ENCODE measurements around the gene UNC5CL. TPM values are rescaled to one million over a fixed set of nuclear protein-coding genes. Genes with fewer than 3 reads are reported as not detected.

Gene UNC5CL
- total and polyA plus RNA-seq, 8 donors: 2.3 to 84.8 (median 13.1) TPM

GRCh38 chr6:41027799-41028560 is 11.0 kb downstream of the UNC5CL start:
- intact Hi-C loops (cut with DNase I; ENCODE audit: low total_unique reads): loop anchor here (10.0 kb wide), 1 partner anchor 113 kb away; no protein-coding TSS in a partner anchor

GRCh38 chr6:41027241-41027640 is 11.8 kb downstream of the UNC5CL start:
- no peak for TF ChIP-seq EP300 (IDR thresholded peaks at IDR 0.05)
- no peak for TF ChIP-seq POLR2AphosphoS5 (IDR thresholded peaks at IDR 0.05)
- TF ChIP-seq CTCF (IDR thresholded peaks at IDR 0.05): no peak
- Histone ChIP-seq H3K9me3 (no peaks in the 10 kb centered on the region), H3K36me3 (peaks cover 0 to 22% (median 0%) of the 10 kb centered on the region in 4 donors), H3K4me3 (peak overlapping the region; percentile 45 to 48 (median 47)), H3K27me3 (no peaks in the 10 kb centered on the region), H3K4me1 (peaks cover 15 to 44% (median 32%) of the 10 kb centered on the region in 4 donors), H3K27ac (peak overlapping the region in 4 of 5 donors; percentile 26 to 88 (median 84))
- intact Hi-C loops (cut with DNase I; ENCODE audit: low total_unique reads): loop anchor here (10.0 kb wide), 1 partner anchor 112 kb away; no protein-coding TSS in a partner anchor
- DNase-seq: no peak
- WGBS, 5 donors: 40 to 59% (median 45%) methylated on average over 4 of the region's 4 CpGs

More at GRCh38 chr6:41027799-41028560, 11.0 kb downstream of the UNC5CL start:
- 4 to 8% (median 4%) methylated on average over 24 to 45 of the region's 45 CpGs for WGBS, 5 donors
- DNase-seq: peak; percentile 92 to 94
- H3K9me3 ChIP-seq: no peaks in the 10 kb centered on the region
- H3K27ac ChIP-seq: peak overlapping the region; percentile 71 to 88 (median 80)
- H3K36me3 ChIP-seq: peaks cover 0 to 29% (median 2%) of the 10 kb centered on the region in 4 donors
- H3K27me3 ChIP-seq: no peaks in the 10 kb centered on the region
- H3K4me3 ChIP-seq: peak overlapping the region; percentile 45 to 48 (median 47)
- peak in 6 of 7 experiments; percentile 66 to 99 (median 98) for TF ChIP-seq CTCF (IDR thresholded peaks at IDR 0.05)
- TF ChIP-seq EP300 (IDR thresholded peaks at IDR 0.05): no peak
- no peak for TF ChIP-seq POLR2A (IDR thresholded peaks at IDR 0.05)
- peak; percentile 19 to 72 (median 30) for TF ChIP-seq POLR2AphosphoS5 (IDR thresholded peaks at IDR 0.05)
- peaks cover 15 to 45% (median 29%) of the 10 kb centered on the region in 4 donors for H3K4me1 ChIP-seq

GRCh38 chr6:41025966-41026530 is 13.0 kb downstream of the UNC5CL start:
- Histone ChIP-seq H3K9me3 (no peaks in the 10 kb centered on the region), H3K36me3 (peaks cover 0 to 10% (median 0%) of the 10 kb centered on the region in 4 donors), H3K27me3 (no peaks in the 10 kb centered on the region), H3K4me1 (peaks cover 15 to 47% (median 29%) of the 10 kb centered on the region in 4 donors), H3K27ac (peak overlapping the region in 1 of 5 donors; percentile 87), H3K4me3 (no peak overlapping the region)
- TF ChIP-seq CTCF (IDR thresholded peaks at IDR 0.05) (no peak), EP300 (IDR thresholded peaks at IDR 0.05) (no peak), POLR2A (IDR thresholded peaks at IDR 0.05) (no peak), POLR2AphosphoS5 (IDR thresholded peaks at IDR 0.05) (no peak)
- DNase-seq: no peak
- WGBS, 5 donors: 65 to 82% (median 75%) methylated on average over 3 of the region's 3 CpGs
- intact Hi-C loops (cut with DNase I; ENCODE audit: low total_unique reads): loop anchor here (10.0 kb wide), 1 partner anchor 111 kb away; no protein-coding TSS in a partner anchor

- Histone ChIP-seq H3K4me3 (no peak overlapping the region), H3K36me3 (no peaks in the 10 kb centered on the region), H3K27ac (no peak overlapping the region), H3K9me3 (peaks cover 0 to 3% (median 0%) of the 10 kb centered on the region in 4 donors), H3K27me3 (no peaks in the 10 kb centered on the region), H3K4me1 (peaks cover 9 to 31% (median 20%) of the 10 kb centered on the region in 4 donors)
- DNase-seq: no peak
- TF ChIP-seq CTCF (IDR thresholded peaks at IDR 0.05): no peak
- TF ChIP-seq EP300 (IDR thresholded peaks at IDR 0.05): no peak
- TF ChIP-seq POLR2AphosphoS5 (IDR thresholded peaks at IDR 0.05): no peak
- no peak for TF ChIP-seq POLR2A (IDR thresholded peaks at IDR 0.05)
- WGBS, 5 donors: 83 to 88% (median 85%) methylated on average over 3 of the region's 3 CpGs
- intact Hi-C loops (cut with DNase I; ENCODE audit: low total_unique reads): loop anchor here (10.0 kb wide), 1 partner anchor 108 kb away; no protein-coding TSS in a partner anchor
These were observed 15.9 kb downstream of the UNC5CL start for GRCh38 chr6:41023114-41023513.
